Caco-2 (cell line): ENCODE measurements around the gene CYTH2. TPM values are rescaled to one million over a fixed set of nuclear protein-coding genes. Genes with fewer than 3 reads are reported as not detected.

ENCODE experiments used
- BruUV-seq: library from RNA; stranded (reverse); fragments of 400-500 nt; replicated peaks from 2 replicates; lab custom pipeline; 2021; lab: Mats Ljungman, UMichigan
- CTCF ChIA-PET: fragments of 300-600 bp; sonication (Branson Sonifier 250); formaldehyde crosslinking; loops from one replicate; lab custom pipeline; 2022; ENCODE audit warnings: antibody characterized with exemption; lab: Charles Lee
- POLR2A ChIA-PET: fragments of 300-600 bp; sonication (Branson Sonifier 250); formaldehyde crosslinking; loops from one replicate; lab custom pipeline; 2022; ENCODE audit warnings: antibody characterized with exemption; lab: Charles Lee
- DNase-seq, 2 experiments: peaks; one replicate each; pipeline versions ENCODE4 v3.0.0 to v3.0.0-alpha.2; 2020 to 2022
- H3K27me3 ChIP-seq: replicated peaks from 2 replicates; pipeline ENCODE4 v1.6.0; 2011; ENCODE audit warnings: low read length; ENCODE audit not compliant: control insufficient read depth, insufficient read depth
- H3K36me3 ChIP-seq: 2 replicates; pipeline ENCODE4 v1.5.1; 2011; ENCODE audit warnings: low read length; ENCODE audit not compliant: control insufficient read depth, insufficient read depth
- H3K4me1 ChIP-seq: fragments of 250-450 bp; sonication (Bioruptor Pico); 2 replicates; pipeline ENCODE4 v1.5.1; 2020; ENCODE audit warnings: mild to moderate bottlenecking
- H3K4me3 ChIP-seq: 2 replicates; pipeline ENCODE4 v1.5.1; 2011; ENCODE audit warnings: low read depth, mild to moderate bottlenecking, control low read depth, low read length
- H3K9me3 ChIP-seq: fragments of 250-450 bp; sonication (Bioruptor Pico); 2 replicates; pipeline ENCODE4 v1.5.1; 2020; ENCODE audit warnings: mild to moderate bottlenecking, moderate library complexity
- H3K27ac Mint-ChIP-seq: one replicate; pipeline ENCODE4 v1.8.0; 2022; ENCODE audit warnings: mixed read lengths; ENCODE audit not compliant: unreplicated experiment
- H3K27me3 Mint-ChIP-seq: one replicate; pipeline ENCODE4 v1.8.0; 2022; ENCODE audit warnings: mixed read lengths; ENCODE audit not compliant: insufficient read depth, unreplicated experiment
- H3K36me3 Mint-ChIP-seq: one replicate; pipeline ENCODE4 v1.8.0; 2022; ENCODE audit warnings: mild to moderate bottlenecking, mixed read lengths; ENCODE audit not compliant: insufficient read depth, unreplicated experiment
- H3K4me1 Mint-ChIP-seq: one replicate; pipeline ENCODE4 v1.8.0; 2022; ENCODE audit warnings: low read depth, mixed read lengths; ENCODE audit not compliant: unreplicated experiment
- H3K4me3 Mint-ChIP-seq: one replicate; pipeline ENCODE4 v1.8.0; 2022; ENCODE audit warnings: mild to moderate bottlenecking, moderate library complexity, mixed read lengths; ENCODE audit not compliant: unreplicated experiment
- H3K9me3 Mint-ChIP-seq: one replicate; pipeline ENCODE4 v1.8.0; 2022; ENCODE audit warnings: mixed read lengths; ENCODE audit not compliant: unreplicated experiment
- CTCF ChIP-seq, 2 experiments: fragments of 200-600 bp in 1 of 2; IDR thresholded peaks; 1 replicate in 1 of 2; 2 replicates in 1 of 2; pipeline versions ENCODE4 v1.5.1 to v1.8.0; 2011 to 2022; ENCODE audit warnings: antibody characterized with exemption in 1 of 2, control low read depth in 1 of 2, inconsistent platforms in 1 of 2, low read depth in 1 of 2, low read length in 1 of 2, mild to moderate bottlenecking in 1 of 2, moderate library complexity in 1 of 2; ENCODE audit not compliant: insufficient read depth in 1 of 2, severe bottlenecking in 1 of 2, unreplicated experiment in 1 of 2
- intact Hi-C: fragments of 100-400 bp; cut with micrococcal nuclease; formaldehyde crosslinking; loops from one replicate; pipeline ENCODE4 v1.10.0; 2022; ENCODE audit not compliant: unreplicated experiment
- total RNA-seq: library from RNA; stranded (reverse); gene quantifications from 2 replicates; pipeline ENCODE4 v1.2.3, GENCODE V29; 2022

The CYTH2 gene
- total RNA-seq, 1 experiment from 2014 or later, result 74.6 TPM

GRCh38 chr19:48451624-48452023 is 17.5 kb upstream of the CYTH2 start:
- no TSS peak for BruUV-seq
- POLR2A ChIA-PET, result no interaction called here

GRCh38 chr19:48452289-48453190 is 16.6 kb upstream of the CYTH2 start:
- no TSS peak for BruUV-seq
- Histone ChIP-seq H3K27me3 (no peaks in the 10 kb centered on the region), H3K4me1 (no peaks in the 10 kb centered on the region), H3K36me3 (peaks cover 1% of the 10 kb centered on the region), H3K4me3 (no peak overlapping the region), H3K9me3 (no peaks in the 10 kb centered on the region)
- intact Hi-C loops, result no loop called here
- ChIA-PET POLR2A (no interaction called here), CTCF (no interaction called here)
- no peak overlapping the region for H3K27ac Mint-ChIP-seq
- peaks cover 89% of the 10 kb centered on the region for H3K36me3 Mint-ChIP-seq
- no peaks in the 10 kb centered on the region for H3K27me3 Mint-ChIP-seq
- H3K9me3 Mint-ChIP-seq, result no peaks in the 10 kb centered on the region
- H3K4me3 Mint-ChIP-seq, result no peak overlapping the region
- peak in 1 of 2 experiments; percentile 26 for DNase-seq
- no peak for TF ChIP-seq CTCF (IDR thresholded peaks at IDR 0.05; ENCODE audit: insufficient read depth in 1 of 2, low read depth in 1 of 2, low read length in 1 of 2, severe bottlenecking in 1 of 2, unreplicated experiment in 1 of 2)
- H3K4me1 Mint-ChIP-seq, result peaks cover 7% of the 10 kb centered on the region

More at GRCh38 chr19:48451624-48452023, 17.5 kb upstream of the CYTH2 start:
- Mint-ChIP-seq H3K27me3 (no peaks in the 10 kb centered on the region), H3K9me3 (no peaks in the 10 kb centered on the region), H3K4me3 (no peak overlapping the region), H3K27ac (no peak overlapping the region), H3K36me3 (peaks cover 88% of the 10 kb centered on the region), H3K4me1 (peaks cover 7% of the 10 kb centered on the region)
- intact Hi-C loops, result no loop called here
- Histone ChIP-seq H3K36me3 (peaks cover 1% of the 10 kb centered on the region), H3K9me3 (no peaks in the 10 kb centered on the region), H3K4me1 (peaks cover under 1% of the 10 kb centered on the region; the same call in 1 of the 2 replicates), H3K27me3 (no peaks in the 10 kb centered on the region), H3K4me3 (no peak overlapping the region)
- CTCF ChIA-PET, result no interaction called here
- DNase-seq, result no peak
- no peak for TF ChIP-seq CTCF (IDR thresholded peaks at IDR 0.05; ENCODE audit: insufficient read depth in 1 of 2, low read depth in 1 of 2, low read length in 1 of 2, severe bottlenecking in 1 of 2, unreplicated experiment in 1 of 2)

- CTCF ChIA-PET, result no interaction called here
- DNase-seq, result peak in 1 of 2 experiments; percentile 23
- H3K36me3 ChIP-seq, result peaks cover 1% of the 10 kb centered on the region
- H3K4me3 Mint-ChIP-seq, result no peak overlapping the region
- BruUV-seq, result no TSS peak
- POLR2A ChIA-PET, result interaction anchor here (0.6 kb wide), 1 partner anchor 48 kb away, joined by 6 read pairs; no protein-coding TSS in a partner anchor
- no peak for TF ChIP-seq CTCF (IDR thresholded peaks at IDR 0.05; ENCODE audit: insufficient read depth in 1 of 2, low read depth in 1 of 2, low read length in 1 of 2, severe bottlenecking in 1 of 2, unreplicated experiment in 1 of 2)
- no peaks in the 10 kb centered on the region for H3K9me3 Mint-ChIP-seq
- H3K4me1 Mint-ChIP-seq, result no peaks in the 10 kb centered on the region
- H3K36me3 Mint-ChIP-seq, result peaks cover 89% of the 10 kb centered on the region
- H3K9me3 ChIP-seq, result no peaks in the 10 kb centered on the region
- peak overlapping the region; percentile 32 for H3K27ac Mint-ChIP-seq
- H3K27me3 Mint-ChIP-seq, result no peaks in the 10 kb centered on the region
- intact Hi-C loops, result no loop called here
- no peaks in the 10 kb centered on the region for H3K27me3 ChIP-seq
- no peaks in the 10 kb centered on the region for H3K4me1 ChIP-seq
- H3K4me3 ChIP-seq, result no peak overlapping the region
Measured at GRCh38 chr19:48454150-48454730, 14.9 kb upstream of the CYTH2 start.
